ENCODE results near the gene MMP3.
"Not testable (repeated sequence)": the region's sequence is repeated elsewhere in the genome, so short reads cannot be mapped to it uniquely, and the experiment has no call there.

Gene MMP3

GRCh38 chr11:102843489-102843888 is at the start of gene MMP3:
Gene MMP3, minus strand, starts transcription at chr11:102843609. Its CDS starts 63 bp downstream, at chr11:102843546.
- DNase-seq (ENCODE audit: low read depth, low spot score): no peak

- DNase-seq (ENCODE audit: low read depth, low spot score): no peak
Measured at GRCh38 chr11:102891736-102892135, 48.3 kb upstream of the MMP3 start.

- no peak for DNase-seq (ENCODE audit: low read depth, low spot score)
Measured at GRCh38 chr11:102886999-102887398, 43.6 kb upstream of the MMP3 start.

GRCh38 chr11:102883141-102883540 is 39.7 kb upstream of the MMP3 start:
- no peak for DNase-seq (ENCODE audit: low read depth, low spot score)

- no peak for DNase-seq (ENCODE audit: low read depth, low spot score)
Measured at GRCh38 chr11:102882389-102883024, 39.1 kb upstream of the MMP3 start.

GRCh38 chr11:102879801-102880200 is 36.4 kb upstream of the MMP3 start:
- no peak for DNase-seq (ENCODE audit: low read depth, low spot score)

- no peak for DNase-seq (ENCODE audit: low read depth, low spot score)
Measured at GRCh38 chr11:102878595-102878994, 35.2 kb upstream of the MMP3 start.

GRCh38 chr11:102874852-102875251 is 31.4 kb upstream of the MMP3 start, which contains the start of gene MMP12:
Gene MMP12, minus strand, starts transcription at chr11:102874982. Its CDS starts 45 bp downstream, at chr11:102874937.
- no peak for DNase-seq (ENCODE audit: low read depth, low spot score)

- not testable (repeated sequence) for DNase-seq (ENCODE audit: low read depth, low spot score)
Measured at GRCh38 chr11:102869354-102869964, 26.1 kb upstream of the MMP3 start.

- no peak for DNase-seq (ENCODE audit: low read depth, low spot score)
Measured at GRCh38 chr11:102868339-102868738, 24.9 kb upstream of the MMP3 start.

GRCh38 chr11:102864724-102865123 is 21.3 kb upstream of the MMP3 start:
- no peak for DNase-seq (ENCODE audit: low read depth, low spot score)

GRCh38 chr11:102853956-102854355 is 10.5 kb upstream of the MMP3 start:
- no peak for DNase-seq (ENCODE audit: low read depth, low spot score)

- no peak for DNase-seq (ENCODE audit: low read depth, low spot score)
Measured at GRCh38 chr11:102853055-102853454, 9.6 kb upstream of the MMP3 start.

GRCh38 chr11:102850973-102851745 is 7.8 kb upstream of the MMP3 start:
- DNase-seq (ENCODE audit: low read depth, low spot score): no peak

- DNase-seq (ENCODE audit: low read depth, low spot score): no peak
Measured at GRCh38 chr11:102849311-102849710, 5.9 kb upstream of the MMP3 start.

- no peak for DNase-seq (ENCODE audit: low read depth, low spot score)
Measured at GRCh38 chr11:102846292-102846691, 2.9 kb upstream of the MMP3 start.

- no peak for DNase-seq (ENCODE audit: low read depth, low spot score)
Measured at GRCh38 chr11:102842930-102843329, 479 bp downstream of the MMP3 start.

GRCh38 chr11:102840018-102840417 is 3.4 kb downstream of the MMP3 start:
- DNase-seq (ENCODE audit: low read depth, low spot score): no peak

GRCh38 chr11:102837646-102838045 is 5.8 kb downstream of the MMP3 start:
- DNase-seq (ENCODE audit: low read depth, low spot score): no peak

- DNase-seq (ENCODE audit: low read depth, low spot score): no peak
Measured at GRCh38 chr11:102837156-102837555, 6.3 kb downstream of the MMP3 start.

GRCh38 chr11:102836290-102836875 is 7.0 kb downstream of the MMP3 start:
- DNase-seq (ENCODE audit: low read depth, low spot score): no peak

- DNase-seq (ENCODE audit: low read depth, low spot score): no peak
Measured at GRCh38 chr11:102833731-102834130, 9.7 kb downstream of the MMP3 start.

Measured in activated CD4-positive, CD25-positive, alpha-beta regulatory T cell treated with anti-CD3 and anti-CD28 coated beads, Interleukin-2, amount 50 U/mL, for 16 hours (primary cell).